Measurements from ENCODE around the gene SF3B6. TPM values are rescaled to one million over a fixed set of nuclear protein-coding genes. Genes with fewer than 3 reads are reported as not detected.
A peak's percentile ranks its signal among the peaks of the same experiment; 100 is the strongest.

The SF3B6 gene
- total RNA-seq (2022) (183 and 184 TPM in 2 replicates), Bru-seq, nascent RNA (percentile 92 among the genes with signal in this experiment), BruChase-seq, experiment 1, labeled RNA remaining after a 2-hour chase (percentile 88 among the genes with signal in this experiment), BruChase-seq, experiment 2, labeled RNA remaining after a 6-hour chase (percentile 96 among the genes with signal in this experiment)
- long read RNA-seq, transcript SF3B6-201 (4 exons, 770 nt): major isoform, 250 of 257 reads
- long read RNA-seq, partial matches to known transcripts: 1 of 257 reads
- long read RNA-seq, other reads (novel, unspliced or antisense): 6 of 257 reads

GRCh38 chr2:24075915-24076848 is at the start of gene SF3B6:
Gene SF3B6 (minus strand): TSS chr2:24076326. CDS start chr2:24076229, 97 bp downstream.
- TSS peak; percentile 57 for BruUV-seq (replicated peaks)
- Histone ChIP-seq H3K9me3 (no peaks in the 10 kb centered on the region), H3K4me3 (ENCODE audit: low read depth, low read length) (peak within 1 kb of the TSS; percentile 72), H3K4me1 (peaks cover 17% of the 10 kb centered on the region), H3K27me3 (replicated peaks; ENCODE audit: control insufficient read depth, insufficient read depth, low read length) (no peaks in the 10 kb centered on the region), H3K36me3 (ENCODE audit: control insufficient read depth, insufficient read depth, low read length) (peaks cover 2% of the 10 kb centered on the region)
- DNase-seq: peak; percentile 100
- Mint-ChIP-seq H3K9me3 (ENCODE audit: unreplicated experiment) (no peaks in the 10 kb centered on the region), H3K4me1 (ENCODE audit: low read depth, unreplicated experiment) (peaks cover 22% of the 10 kb centered on the region), H3K4me3 (ENCODE audit: unreplicated experiment) (peak within 1 kb of the TSS; percentile 99), H3K27ac (ENCODE audit: unreplicated experiment) (peak within 1 kb of the TSS; percentile 96), H3K36me3 (ENCODE audit: insufficient read depth, unreplicated experiment) (peaks cover 63% of the 10 kb centered on the region), H3K27me3 (ENCODE audit: insufficient read depth, unreplicated experiment) (no peaks in the 10 kb centered on the region)
- ChIA-PET POLR2A (interaction anchor here (0.6 to 2.3 kb wide), 10 partner anchors 9 to 907 kb away, joined by 3 to 47 read pairs (median 6); partner anchors contain the start of genes ATAD2B, FAM228B, PFN4 and TP53I3), CTCF (interaction anchor here (0.5 to 2.2 kb wide), 14 partner anchors 8 to 717 kb away, joined by 3 to 30 read pairs (median 4); partner anchors contain the start of genes ATAD2B, CENPO, FAM228B and FKBP1B)
- intact Hi-C loops (cut with micrococcal nuclease; ENCODE audit: unreplicated experiment): loop anchor here (1.0 to 2.0 kb wide), 7 partner anchors 8 to 149 kb away; partner anchors contain the start of genes ATAD2B, FAM228B, PFN4 and TP53I3
- TF ChIP-seq CTCF (IDR thresholded peaks at IDR 0.05; ENCODE audit: insufficient read depth in 1 of 2, low read depth in 1 of 2, low read length in 1 of 2, severe bottlenecking in 1 of 2, unreplicated experiment in 1 of 2): no peak

GRCh38 chr2:24123922-24124580 is 47.9 kb upstream of the SF3B6 start:
- CTCF ChIA-PET: interaction anchor here (0.7 to 1.3 kb wide), 2 partner anchors 40 to 47 kb away, joined by 4 to 13 read pairs; partner anchors contain the start of gene TP53I3
- peak overlapping the region; percentile 76 for H3K27ac Mint-ChIP-seq (ENCODE audit: unreplicated experiment)
- peaks cover 16% of the 10 kb centered on the region for H3K4me1 Mint-ChIP-seq (ENCODE audit: low read depth, unreplicated experiment)
- Histone ChIP-seq H3K36me3 (ENCODE audit: control insufficient read depth, insufficient read depth, low read length) (no peaks in the 10 kb centered on the region), H3K27me3 (replicated peaks; ENCODE audit: control insufficient read depth, insufficient read depth, low read length) (no peaks in the 10 kb centered on the region), H3K4me3 (ENCODE audit: low read depth, low read length) (peak overlapping the region; percentile 97), H3K4me1 (no peaks in the 10 kb centered on the region), H3K9me3 (no peaks in the 10 kb centered on the region)
- no peaks in the 10 kb centered on the region for H3K9me3 Mint-ChIP-seq (ENCODE audit: unreplicated experiment)
- no peaks in the 10 kb centered on the region for H3K27me3 Mint-ChIP-seq (ENCODE audit: insufficient read depth, unreplicated experiment)
- peak overlapping the region; percentile 82 for H3K4me3 Mint-ChIP-seq (ENCODE audit: unreplicated experiment)
- no peak for DNase-seq
- intact Hi-C loops (cut with micrococcal nuclease; ENCODE audit: unreplicated experiment): loop anchor here (1.0 kb wide), 2 partner anchors 40 to 48 kb away; partner anchors contain the start of genes SF3B6 and TP53I3
- POLR2A ChIA-PET: interaction anchor here (0.6 to 1.7 kb wide), 3 partner anchors 15 to 47 kb away, joined by 6 to 7 read pairs (median 6); no protein-coding TSS in a partner anchor
- TF ChIP-seq CTCF (IDR thresholded peaks at IDR 0.05; ENCODE audit: insufficient read depth in 1 of 2, low read depth in 1 of 2, low read length in 1 of 2, severe bottlenecking in 1 of 2, unreplicated experiment in 1 of 2): no peak
- BruUV-seq (replicated peaks): TSS peak; percentile 59
- no peaks in the 10 kb centered on the region for H3K36me3 Mint-ChIP-seq (ENCODE audit: insufficient read depth, unreplicated experiment)
